BJ (cell line): ENCODE data around the gene ELOVL1. TPM values are rescaled to one million over a fixed set of nuclear protein-coding genes. Genes with fewer than 3 reads are reported as not detected.

Source experiments
- CTCF ChIA-PET: fragments of 350-600 bp; formaldehyde crosslinking; extraction: SDS; loops from one replicate; lab custom pipeline; 2021; ENCODE audit warnings: antibody characterized with exemption, inconsistent platforms; lab: Yijun Ruan, JAX
- POLR2A ChIA-PET: fragments of 300-600 bp; sonication (Branson Sonifier 250); formaldehyde crosslinking; extraction: SDS; loops from one replicate; lab custom pipeline; 2021; ENCODE audit warnings: antibody characterized with exemption; lab: Charles Lee
- DNase-seq: peaks from one replicate; pipeline ENCODE4 v3.0.0-alpha.2; 2011; ENCODE audit warnings: low read depth
- H3K27me3 ChIP-seq: 2 replicates; pipeline ENCODE4 v1.6.0; 2011; ENCODE audit warnings: low read length; ENCODE audit not compliant: control insufficient read depth, insufficient read depth
- H3K36me3 ChIP-seq: 2 replicates; pipeline ENCODE4 v1.5.1; 2011; ENCODE audit warnings: low read length; ENCODE audit not compliant: control insufficient read depth, insufficient read depth
- H3K4me3 ChIP-seq: 2 replicates; pipeline ENCODE4 v1.5.1; 2011; ENCODE audit warnings: low read depth, mild to moderate bottlenecking, control low read depth, low read length
- CTCF ChIP-seq: IDR thresholded peaks from 2 replicates; pipeline ENCODE4 v1.5.1; 2011; ENCODE audit warnings: low read depth, mild to moderate bottlenecking, control low read depth, inconsistent platforms, low read length, moderate library complexity; ENCODE audit not compliant: insufficient read depth
- polyA plus RNA-seq: library from polyadenylated mRNA; depleted of rRNA; stranded (reverse); fragments of >200 nt; gene quantifications from 2 replicates; pipeline ENCODE4 v1.2.3, GENCODE V29; 2011

The ELOVL1 gene
- polyA plus RNA-seq, 1 experiment, result 287 TPM

GRCh38 chr1:43329995-43330751 lies 37.6 kb downstream of the ELOVL1 start:
- peak; percentile 38 for DNase-seq
- ChIA-PET POLR2A (no interaction called here), CTCF (interaction anchor here (0.8 to 1.3 kb wide), 3 partner anchors 14 to 103 kb away, joined by 3 to 4 read pairs (median 3); no protein-coding TSS in a partner anchor)
- TF ChIP-seq CTCF, result no peak
- Histone ChIP-seq H3K4me3 (no peak overlapping the region), H3K36me3 (no peaks in the 10 kb centered on the region), H3K27me3 (no peaks in the 10 kb centered on the region)

DNA sequence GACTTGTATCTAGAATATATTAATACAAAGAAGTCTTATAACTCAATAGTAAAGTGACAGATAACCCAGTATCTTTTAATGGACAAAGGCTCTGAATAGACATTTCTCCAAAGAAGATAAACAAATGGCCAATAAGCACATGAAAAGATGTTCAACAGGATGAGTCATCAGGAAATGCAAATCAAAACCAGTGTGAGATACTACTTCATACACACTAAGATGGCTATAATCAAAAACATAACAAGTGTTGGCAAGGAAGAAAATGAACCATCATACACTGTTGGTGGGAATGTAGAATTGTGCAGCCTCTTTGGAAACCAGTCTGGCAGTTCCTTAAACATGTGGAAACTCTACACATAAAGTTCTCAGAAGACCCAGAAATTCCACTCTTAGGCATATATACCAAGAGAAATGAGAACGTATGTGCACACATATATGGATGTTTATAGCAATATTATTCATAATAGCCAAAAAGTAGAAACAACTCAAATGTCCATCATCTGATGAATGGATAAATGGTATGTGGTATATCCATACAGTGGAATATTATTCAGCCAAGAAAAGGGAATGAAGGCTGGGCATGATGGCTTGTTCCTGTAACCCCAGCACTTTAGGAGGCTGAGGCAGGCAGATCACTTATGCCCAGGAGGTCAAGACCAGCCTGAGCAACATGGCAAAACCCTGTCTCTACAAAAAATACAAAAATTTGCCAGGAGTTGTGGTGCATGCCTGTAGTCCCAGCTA lies 40.1 kb downstream of the ELOVL1 start:
- H3K27me3 ChIP-seq, result no peaks in the 10 kb centered on the region
- no peak overlapping the region for H3K4me3 ChIP-seq
- H3K36me3 ChIP-seq, result no peaks in the 10 kb centered on the region
- DNase-seq, result no peak
- CTCF ChIA-PET, result no interaction called here
- POLR2A ChIA-PET, result no interaction called here
- TF ChIP-seq CTCF, result no peak

DNA sequence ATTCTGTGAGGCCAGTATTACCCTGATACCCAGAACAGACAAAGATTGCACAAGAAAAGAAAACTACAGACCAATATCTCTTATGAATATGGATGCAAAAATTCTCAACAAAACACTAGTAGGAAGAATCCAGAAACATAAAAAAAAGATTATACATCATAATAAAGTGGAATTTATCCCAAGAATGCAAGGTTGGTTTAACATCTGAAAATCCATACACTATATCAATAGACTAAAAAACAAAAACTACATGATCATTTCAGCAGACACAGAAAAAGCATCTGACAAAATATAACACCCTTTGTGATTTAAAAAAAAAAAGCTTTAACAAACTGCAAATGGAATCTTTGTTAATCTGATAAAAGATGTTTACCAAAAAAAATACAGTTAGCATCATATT lies 42.4 kb downstream of the ELOVL1 start:
- H3K27me3 ChIP-seq, result no peaks in the 10 kb centered on the region
- ChIA-PET POLR2A (no interaction called here), CTCF (interaction anchor here (1.4 kb wide), 1 partner anchor 33 kb away, joined by 3 read pairs; no protein-coding TSS in a partner anchor)
- no peak overlapping the region for H3K4me3 ChIP-seq
- TF ChIP-seq CTCF, result no peak
- H3K36me3 ChIP-seq, result no peaks in the 10 kb centered on the region
- DNase-seq, result no peak

GRCh38 chr1:43324810-43325209 lies 43.0 kb downstream of the ELOVL1 start:
- Histone ChIP-seq H3K27me3 (no peaks in the 10 kb centered on the region), H3K4me3 (no peak overlapping the region), H3K36me3 (no peaks in the 10 kb centered on the region)
- ChIA-PET CTCF (interaction anchor here (1.4 kb wide), 1 partner anchor 33 kb away, joined by 3 read pairs; no protein-coding TSS in a partner anchor), POLR2A (no interaction called here)
- no peak for DNase-seq
- TF ChIP-seq CTCF, result no peak

- Histone ChIP-seq H3K36me3 (no peaks in the 10 kb centered on the region), H3K27me3 (no peaks in the 10 kb centered on the region), H3K4me3 (no peak overlapping the region)
- no peak for TF ChIP-seq CTCF
- ChIA-PET CTCF (no interaction called here), POLR2A (no interaction called here)
- DNase-seq, result no peak
Observed at GRCh38 chr1:43322506-43322905, 45.3 kb downstream of the ELOVL1 start.
